Upper lobe of left lung (tissue), 6 donors: ENCODE results near the gene PPP1R9A. TPM values are rescaled to one million over a fixed set of nuclear protein-coding genes. Genes with fewer than 3 reads are reported as not detected.

ENCODE experiments used
- ATAC-seq, 2 donors: fragments of 200-7000 bp; cut with Tn5 transposase; one replicate each; pipeline ENCODE4 v1.9.1; 2022; ENCODE audit warnings: mild to moderate bottlenecking in 2 of 2, moderate library complexity in 2 of 2; ENCODE audit not compliant: low FRiP score in 2 of 2
- DNase-seq, 2 donors: peaks; one replicate each; pipeline ENCODE4 v3.0.0-alpha.2; 2019 to 2020
- H3K27ac ChIP-seq, 4 donors: fragments of 200-600 bp; sonication (generic); one replicate each; pipeline ENCODE4 v1.5.1; 2016 to 2019
- H3K27me3 ChIP-seq, 4 donors: fragments of 200-600 bp; sonication (generic); one replicate each; pipeline ENCODE4 v1.5.1; 2017 to 2019
- H3K36me3 ChIP-seq, 4 donors: fragments of 200-600 bp; sonication (generic); one replicate each; pipeline ENCODE4 v1.5.1; 2016 to 2019
- H3K4me1 ChIP-seq, 4 donors: fragments of 200-600 bp; sonication (generic); one replicate each; pipeline ENCODE4 v1.5.1; 2018 to 2019
- H3K4me3 ChIP-seq, 4 donors: fragments of 200-600 bp; sonication (generic); one replicate each; pipeline ENCODE4 v1.5.1; 2017 to 2019; ENCODE audit warnings: mild to moderate bottlenecking in 2 of 4, moderate library complexity in 1 of 4
- H3K9me3 ChIP-seq, 4 donors: fragments of 200-600 bp; sonication (generic); one replicate each; pipeline ENCODE4 v1.5.1; 2018 to 2019
- EP300 ChIP-seq, 4 donors: sonication (generic); formaldehyde crosslinking; IDR thresholded peaks; one replicate each; pipeline ENCODE4 v1.5.1; 2017; ENCODE audit warnings: antibody characterized with exemption in 4 of 4, control low read depth in 2 of 4
- POLR2A ChIP-seq, 4 donors: fragments of 450-650 bp; IDR thresholded peaks; one replicate each; pipeline ENCODE4 v1.5.1; 2016 to 2017; ENCODE audit warnings: antibody characterized with exemption in 4 of 4, mild to moderate bottlenecking in 2 of 4
- POLR2AphosphoS5 ChIP-seq, 2 donors: sonication (generic); formaldehyde crosslinking; IDR thresholded peaks; one replicate each; pipeline ENCODE4 v1.5.1; 2017; ENCODE audit warnings: antibody characterized with exemption in 2 of 2
- WGBS, 2 donors: methylation state at CpG; one replicate each; pipeline ENCODE4 v1.1.5; 2017 to 2018; 5-methylcytosine and 5-hydroxymethylcytosine counted together
- total RNA-seq, 6 donors: library from RNA; depleted of rRNA in 4 of 6; stranded (reverse); fragments of >200 nt in 4 of 6; gene quantifications; one replicate each; pipeline versions ENCODE4 v1.1.0 to v1.2.1, GENCODE V29; 2016 to 2021
- TF ChIP-seq, protein P1 (sequence below), 6 experiments: fragments of 450-650 bp in 4 of 6; fragments of 200-600 bp in 2 of 6; sonication (generic) in 2 of 6; IDR thresholded peaks; one replicate each; pipeline ENCODE4 v1.5.1; 2016 to 2019; ENCODE audit warnings: antibody characterized with exemption in 6 of 6
- donor health status: DM: no; HTN: no; CAD: no; lungs with moderate emphysema.
- donor health status: DM: no; HTN: yes; CAD: no; lungs with severe emphysema.

PPP1R9A gene
- total RNA-seq, 6 donors from 2014 or later: 16.9 to 41.9 (median 26.2) TPM

DNA sequence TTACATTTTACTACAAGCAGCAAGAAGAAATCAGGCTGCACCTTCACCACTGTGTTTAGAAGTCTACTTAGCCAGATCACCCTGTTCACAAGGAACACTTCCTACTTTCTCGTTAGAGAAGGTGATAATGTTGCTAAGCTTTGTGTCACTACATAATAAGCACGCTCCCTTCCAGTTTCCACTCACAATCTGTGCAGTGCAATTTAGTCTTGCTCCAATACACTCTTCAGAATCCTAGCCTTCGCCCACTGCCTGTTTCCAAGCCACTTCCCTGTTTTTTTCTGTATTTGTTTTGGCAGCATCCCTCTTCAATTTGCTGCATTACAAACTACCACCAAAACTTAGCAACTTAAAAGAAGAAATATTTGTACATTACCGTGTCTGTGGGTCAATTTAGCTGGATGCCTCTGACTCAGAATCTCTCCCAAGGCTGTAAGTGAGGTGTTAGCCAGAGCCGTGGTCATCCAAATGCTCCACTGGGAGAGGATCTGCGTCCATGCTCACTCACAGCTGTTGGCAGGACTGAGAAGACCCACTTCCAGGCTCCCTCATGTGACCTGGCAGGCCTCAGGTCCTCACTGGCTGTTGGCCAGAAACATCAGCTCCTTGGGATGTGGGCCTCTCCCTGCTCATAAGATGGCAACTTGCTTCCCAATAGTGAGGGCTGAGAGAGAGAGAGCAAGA is 306.6 kb downstream of the PPP1R9A start:
- DNase-seq (peak in 1 of 2 donors; percentile 20), ATAC-seq (peak; percentile 66 to 98)
- Histone ChIP-seq H3K4me1 (no peaks in the 10 kb centered on the region), H3K4me3 (no peak overlapping the region), H3K27me3 (no peaks in the 10 kb centered on the region), H3K27ac (no peak overlapping the region), H3K9me3 (no peaks in the 10 kb centered on the region), H3K36me3 (no peaks in the 10 kb centered on the region)
- 65 to 71% methylated on average over 6 of the region's 6 CpGs for WGBS, 2 donors
- TF ChIP-seq POLR2AphosphoS5 (IDR thresholded peaks at IDR 0.05) (no peak), EP300 (IDR thresholded peaks at IDR 0.05) (no peak), POLR2A (IDR thresholded peaks at IDR 0.05) (no peak)
- TF ChIP-seq, protein P1, sequence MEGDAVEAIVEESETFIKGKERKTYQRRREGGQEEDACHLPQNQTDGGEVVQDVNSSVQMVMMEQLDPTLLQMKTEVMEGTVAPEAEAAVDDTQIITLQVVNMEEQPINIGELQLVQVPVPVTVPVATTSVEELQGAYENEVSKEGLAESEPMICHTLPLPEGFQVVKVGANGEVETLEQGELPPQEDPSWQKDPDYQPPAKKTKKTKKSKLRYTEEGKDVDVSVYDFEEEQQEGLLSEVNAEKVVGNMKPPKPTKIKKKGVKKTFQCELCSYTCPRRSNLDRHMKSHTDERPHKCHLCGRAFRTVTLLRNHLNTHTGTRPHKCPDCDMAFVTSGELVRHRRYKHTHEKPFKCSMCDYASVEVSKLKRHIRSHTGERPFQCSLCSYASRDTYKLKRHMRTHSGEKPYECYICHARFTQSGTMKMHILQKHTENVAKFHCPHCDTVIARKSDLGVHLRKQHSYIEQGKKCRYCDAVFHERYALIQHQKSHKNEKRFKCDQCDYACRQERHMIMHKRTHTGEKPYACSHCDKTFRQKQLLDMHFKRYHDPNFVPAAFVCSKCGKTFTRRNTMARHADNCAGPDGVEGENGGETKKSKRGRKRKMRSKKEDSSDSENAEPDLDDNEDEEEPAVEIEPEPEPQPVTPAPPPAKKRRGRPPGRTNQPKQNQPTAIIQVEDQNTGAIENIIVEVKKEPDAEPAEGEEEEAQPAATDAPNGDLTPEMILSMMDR (IDR thresholded peaks at IDR 0.05): no peak

DNA sequence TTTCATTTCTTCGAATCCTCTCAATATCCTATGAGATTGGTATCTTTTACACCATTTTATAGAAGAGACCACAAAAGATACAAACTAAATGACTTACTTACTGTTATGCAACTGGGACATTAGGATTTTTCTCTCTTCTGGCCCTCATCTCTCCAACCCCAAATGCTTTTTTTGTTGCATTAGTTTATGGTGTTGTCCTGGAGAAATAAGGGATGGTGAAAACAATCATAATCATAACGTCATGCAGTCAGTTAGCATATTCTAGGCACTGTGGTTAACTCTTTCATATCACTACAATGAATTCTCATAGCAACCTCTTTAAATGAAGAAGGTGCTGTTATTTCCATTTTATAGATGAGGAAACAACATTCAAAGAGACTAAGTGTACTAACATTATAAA is 312.3 kb downstream of the PPP1R9A start:
- Histone ChIP-seq H3K27me3 (no peaks in the 10 kb centered on the region), H3K9me3 (no peaks in the 10 kb centered on the region), H3K27ac (no peak overlapping the region), H3K4me1 (no peaks in the 10 kb centered on the region), H3K4me3 (no peak overlapping the region), H3K36me3 (no peaks in the 10 kb centered on the region)
- DNase-seq: no peak
- WGBS, 2 donors: 73 to 79% methylated on average over 2 of the region's 2 CpGs
- TF ChIP-seq POLR2AphosphoS5 (IDR thresholded peaks at IDR 0.05): no peak
- no peak for TF ChIP-seq POLR2A (IDR thresholded peaks at IDR 0.05)
- TF ChIP-seq, protein P1 (IDR thresholded peaks at IDR 0.05): no peak
- TF ChIP-seq EP300 (IDR thresholded peaks at IDR 0.05): no peak
- no peak for ATAC-seq

DNA sequence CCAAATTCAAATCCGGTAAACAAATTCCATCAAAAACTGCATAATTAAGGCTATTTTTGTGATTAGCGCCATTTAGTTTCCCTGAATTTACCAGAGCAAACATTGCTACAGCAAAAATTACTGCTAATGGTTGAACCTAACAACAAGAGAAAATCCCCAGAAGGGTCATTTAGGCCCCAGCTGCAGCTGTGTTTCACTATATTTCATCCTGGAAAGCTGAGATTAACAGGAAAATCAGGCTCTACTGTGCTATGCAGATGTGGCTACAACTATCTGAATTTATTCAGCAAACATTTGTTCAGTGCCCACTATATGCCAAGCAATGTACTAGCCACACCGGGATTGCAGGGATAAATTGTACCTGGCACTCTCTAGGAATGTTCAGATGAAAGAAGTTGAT is 312.9 kb downstream of the PPP1R9A start:
- no peaks in the 10 kb centered on the region for H3K9me3 ChIP-seq
- DNase-seq (no peak), ATAC-seq (no peak)
- H3K4me1 ChIP-seq: no peaks in the 10 kb centered on the region
- H3K27ac ChIP-seq: no peak overlapping the region
- TF ChIP-seq EP300 (IDR thresholded peaks at IDR 0.05) (no peak), POLR2AphosphoS5 (IDR thresholded peaks at IDR 0.05) (no peak), POLR2A (IDR thresholded peaks at IDR 0.05) (no peak)
- TF ChIP-seq, protein P1 (IDR thresholded peaks at IDR 0.05): no peak
- 88% methylated on average over 3 of the region's 3 CpGs for WGBS, 2 donors
- no peaks in the 10 kb centered on the region for H3K36me3 ChIP-seq
- H3K4me3 ChIP-seq: no peak overlapping the region
- H3K27me3 ChIP-seq: no peaks in the 10 kb centered on the region

DNA sequence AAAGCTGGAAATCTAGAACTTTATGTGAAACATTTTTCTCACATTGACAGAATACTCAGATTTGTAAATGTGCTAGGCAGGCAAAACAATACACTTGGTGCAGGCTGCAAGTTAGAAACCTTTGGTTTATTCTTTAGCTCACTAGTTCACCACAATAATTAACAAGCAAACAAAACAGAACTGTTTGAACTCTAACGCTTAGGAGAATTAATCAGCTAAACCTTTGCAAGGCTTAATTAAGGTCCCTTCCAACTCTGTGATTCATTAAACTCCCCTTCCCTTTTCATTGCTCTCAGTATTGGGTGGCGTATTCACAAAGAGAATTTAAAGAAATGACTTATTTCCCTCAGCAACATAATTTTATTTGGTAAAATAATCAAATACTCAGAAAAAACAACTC is 317.9 kb downstream of the PPP1R9A start:
- Histone ChIP-seq H3K36me3 (no peaks in the 10 kb centered on the region), H3K9me3 (no peaks in the 10 kb centered on the region), H3K27ac (no peak overlapping the region), H3K27me3 (no peaks in the 10 kb centered on the region), H3K4me1 (no peaks in the 10 kb centered on the region), H3K4me3 (no peak overlapping the region)
- WGBS, 2 donors: 89% methylated on average over 2 of the region's 2 CpGs
- ATAC-seq (no peak), DNase-seq (no peak)
- TF ChIP-seq POLR2A (IDR thresholded peaks at IDR 0.05) (no peak), EP300 (IDR thresholded peaks at IDR 0.05) (no peak), POLR2AphosphoS5 (IDR thresholded peaks at IDR 0.05) (no peak)
- TF ChIP-seq, protein P1 (IDR thresholded peaks at IDR 0.05): no peak

DNA sequence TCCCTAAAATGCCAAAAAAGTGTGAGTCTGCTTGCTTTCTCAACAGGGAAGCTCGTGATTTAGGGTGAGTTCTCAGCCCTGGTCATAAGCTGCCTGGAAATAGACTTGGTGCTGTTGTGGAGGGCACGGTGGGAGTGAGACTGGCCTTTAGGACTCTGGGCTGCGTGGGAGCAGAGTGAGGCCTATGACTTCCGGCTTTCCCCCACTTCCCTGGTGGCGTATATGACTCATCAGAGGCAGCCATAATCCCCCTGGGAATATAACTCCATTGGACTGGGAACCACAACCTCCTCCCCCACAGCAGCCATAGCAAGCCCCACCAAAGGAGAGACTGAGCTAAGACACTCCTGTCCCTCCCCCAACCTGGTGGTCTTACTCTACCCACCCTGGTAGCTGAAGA is 321.9 kb downstream of the PPP1R9A start:
- Histone ChIP-seq H3K9me3 (no peaks in the 10 kb centered on the region), H3K27me3 (no peaks in the 10 kb centered on the region), H3K36me3 (no peaks in the 10 kb centered on the region), H3K4me1 (no peaks in the 10 kb centered on the region), H3K27ac (no peak overlapping the region), H3K4me3 (no peak overlapping the region)
- DNase-seq: no peak
- ATAC-seq: no peak
- TF ChIP-seq, protein P1 (IDR thresholded peaks at IDR 0.05): no peak
- WGBS, 2 donors: 99 to 100% methylated on average over 3 to 5 of the region's 5 CpGs
